HG02852 (cell line): ENCODE results near the gene CORIN.
"Not testable (repeated sequence)": the region's sequence is repeated elsewhere in the genome, so short reads cannot be mapped to it uniquely, and the experiment has no call there.

Source experiments
- ATAC-seq: cut with Tn5 transposase; IDR thresholded peaks from one replicate; pipeline ENCODE4 v1.9.1; 2021; ENCODE audit warnings: mild to moderate bottlenecking, moderate library complexity; ENCODE audit not compliant: unreplicated experiment

Gene CORIN

GRCh38 chr4:47771020-47771419 lies 66.8 kb downstream of the CORIN start:
- ATAC-seq, result no peak

GRCh38 chr4:47767956-47768355 lies 69.9 kb downstream of the CORIN start:
- not testable (repeated sequence) for ATAC-seq

GRCh38 chr4:47763279-47763678 lies 74.6 kb downstream of the CORIN start:
- no peak for ATAC-seq

- no peak for ATAC-seq
Measured at GRCh38 chr4:47762376-47763266, 75.2 kb downstream of the CORIN start.

GRCh38 chr4:47753316-47753715 lies 84.6 kb downstream of the CORIN start:
- ATAC-seq, result not testable (repeated sequence)

- ATAC-seq, result no peak
Measured at GRCh38 chr4:47752214-47752613, 85.7 kb downstream of the CORIN start.

- no peak for ATAC-seq
Measured at GRCh38 chr4:47750788-47751187, 87.1 kb downstream of the CORIN start.

- no peak for ATAC-seq
Measured at GRCh38 chr4:47749858-47750257, 88.0 kb downstream of the CORIN start.

- no peak for ATAC-seq
Measured at GRCh38 chr4:47749060-47749459, 88.8 kb downstream of the CORIN start.

- ATAC-seq, result no peak
Measured at GRCh38 chr4:47747846-47748494, 89.9 kb downstream of the CORIN start.

GRCh38 chr4:47747211-47747610 lies 90.7 kb downstream of the CORIN start:
- no peak for ATAC-seq

- no peak for ATAC-seq
Measured at GRCh38 chr4:47746122-47746521, 91.7 kb downstream of the CORIN start.

GRCh38 chr4:47744843-47745382 lies 93.0 kb downstream of the CORIN start:
- ATAC-seq, result no peak

- ATAC-seq, result no peak
Measured at GRCh38 chr4:47744253-47744652, 93.6 kb downstream of the CORIN start.

- ATAC-seq, result no peak
Measured at GRCh38 chr4:47741200-47741599, 96.7 kb downstream of the CORIN start.

GRCh38 chr4:47737326-47737725 lies 100.5 kb downstream of the CORIN start:
- ATAC-seq, result no peak

- ATAC-seq, result no peak
Measured at GRCh38 chr4:47736555-47736954, 101.3 kb downstream of the CORIN start.

- ATAC-seq, result no peak
Measured at GRCh38 chr4:47736146-47736545, 101.7 kb downstream of the CORIN start.

GRCh38 chr4:47733302-47734175 lies 104.3 kb downstream of the CORIN start:
- no peak for ATAC-seq

GRCh38 chr4:47731182-47731581 lies 106.7 kb downstream of the CORIN start:
- no peak for ATAC-seq

- no peak for ATAC-seq
Measured at GRCh38 chr4:47729131-47729680, 108.7 kb downstream of the CORIN start.
